Osteoblast (primary cell): ENCODE measurements around the gene CACNA1C. TPM values are rescaled to one million over a fixed set of nuclear protein-coding genes. Genes with fewer than 3 reads are reported as not detected.

ENCODE experiments used
- DNase-seq: peaks from one replicate; pipeline ENCODE4 v3.0.0; 2011; ENCODE audit warnings: low spot score, mixed read lengths; ENCODE audit not compliant: insufficient read length; ENCODE audit errors: missing footprints
- H2AFZ ChIP-seq: 2 replicates; pipeline ENCODE4 v1.6.0; 2011; ENCODE audit warnings: mild to moderate bottlenecking, low read length
- H3K27ac ChIP-seq: 2 replicates; pipeline ENCODE4 v1.5.1; 2011; ENCODE audit warnings: mild to moderate bottlenecking, low read depth, low read length, moderate library complexity
- H3K27me3 ChIP-seq: 2 replicates; pipeline ENCODE4 v1.6.0; 2012; ENCODE audit warnings: mild to moderate bottlenecking, control low read depth, inconsistent platforms, low read length, moderate library complexity; ENCODE audit not compliant: insufficient read depth
- H3K36me3 ChIP-seq: 2 replicates; pipeline ENCODE4 v1.5.1; 2011; ENCODE audit warnings: mild to moderate bottlenecking, low read length, control low read depth, moderate library complexity; ENCODE audit not compliant: insufficient read depth
- H3K4me1 ChIP-seq: 2 replicates; pipeline ENCODE4 v1.5.1; 2011; ENCODE audit warnings: mild to moderate bottlenecking, low read length, control low read depth, moderate library complexity; ENCODE audit not compliant: insufficient read depth
- H3K4me2 ChIP-seq: 2 replicates; pipeline ENCODE4 v1.6.0; 2011; ENCODE audit warnings: mild to moderate bottlenecking, low read length; ENCODE audit not compliant: insufficient read depth
- H3K4me3 ChIP-seq: fragments of 200-600 bp; sonication (generic); 3 replicates; pipeline ENCODE4 v1.5.1; 2012; ENCODE audit warnings: mild to moderate bottlenecking, low read length, inconsistent platforms; ENCODE audit not compliant: insufficient read depth
- H3K79me2 ChIP-seq: 2 replicates; pipeline ENCODE4 v1.6.0; 2012; ENCODE audit warnings: mild to moderate bottlenecking, low read length, control low read depth, inconsistent platforms; ENCODE audit not compliant: insufficient read depth
- H3K9me3 ChIP-seq: 2 replicates; pipeline ENCODE4 v1.5.1; 2011; ENCODE audit warnings: low read depth, low read length, control low read depth
- H4K20me1 ChIP-seq: 2 replicates; pipeline ENCODE4 v1.6.0; 2012; ENCODE audit warnings: mild to moderate bottlenecking, low read length, control low read depth; ENCODE audit not compliant: insufficient read depth
- total RNA-seq: library from RNA; depleted of rRNA; stranded (reverse); fragments of >200 nt; gene quantifications from 2 replicates; pipeline ENCODE4 v1.2.3, GENCODE V29; 2012
- TF ChIP-seq, protein P1 (sequence below): IDR thresholded peaks from 2 replicates; pipeline ENCODE4 v1.5.1; 2011; ENCODE audit warnings: mild to moderate bottlenecking, low read depth, low read length, moderate library complexity; ENCODE audit errors: extremely low read depth

Gene CACNA1C
- total RNA-seq, 1 donor = 19.2 TPM

DNA sequence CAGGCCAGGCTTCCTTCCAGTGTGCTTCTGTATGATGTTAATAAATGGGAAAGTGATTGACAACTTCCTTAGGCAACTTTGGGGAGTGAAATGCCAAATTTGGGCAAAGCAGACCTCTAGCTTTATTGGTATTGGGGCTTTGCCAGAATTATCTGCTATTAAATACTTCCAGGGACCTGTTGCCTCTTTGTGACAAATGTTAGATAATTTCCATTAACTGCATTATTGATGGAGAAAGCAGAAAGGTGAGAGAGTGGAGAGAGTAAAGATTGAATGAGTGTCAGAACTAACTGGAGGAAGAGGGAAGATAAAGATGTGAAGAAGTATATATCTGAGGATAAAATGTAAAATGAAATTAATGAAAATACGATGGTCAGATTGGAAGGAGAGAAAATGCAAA is 94.5 kb downstream of the CACNA1C start:
- no peak overlapping the region for H3K4me3 ChIP-seq
- H3K36me3 ChIP-seq = no peaks in the 10 kb centered on the region
- H3K27ac ChIP-seq = no peak overlapping the region
- no peak overlapping the region for H3K4me2 ChIP-seq
- no peak for DNase-seq
- H4K20me1 ChIP-seq = no peaks in the 10 kb centered on the region
- no peak overlapping the region for H2AFZ ChIP-seq
- H3K4me1 ChIP-seq = peaks cover 9% of the 10 kb centered on the region
- peaks cover 13% of the 10 kb centered on the region for H3K79me2 ChIP-seq
- no peaks in the 10 kb centered on the region for H3K27me3 ChIP-seq
- TF ChIP-seq, protein P1, sequence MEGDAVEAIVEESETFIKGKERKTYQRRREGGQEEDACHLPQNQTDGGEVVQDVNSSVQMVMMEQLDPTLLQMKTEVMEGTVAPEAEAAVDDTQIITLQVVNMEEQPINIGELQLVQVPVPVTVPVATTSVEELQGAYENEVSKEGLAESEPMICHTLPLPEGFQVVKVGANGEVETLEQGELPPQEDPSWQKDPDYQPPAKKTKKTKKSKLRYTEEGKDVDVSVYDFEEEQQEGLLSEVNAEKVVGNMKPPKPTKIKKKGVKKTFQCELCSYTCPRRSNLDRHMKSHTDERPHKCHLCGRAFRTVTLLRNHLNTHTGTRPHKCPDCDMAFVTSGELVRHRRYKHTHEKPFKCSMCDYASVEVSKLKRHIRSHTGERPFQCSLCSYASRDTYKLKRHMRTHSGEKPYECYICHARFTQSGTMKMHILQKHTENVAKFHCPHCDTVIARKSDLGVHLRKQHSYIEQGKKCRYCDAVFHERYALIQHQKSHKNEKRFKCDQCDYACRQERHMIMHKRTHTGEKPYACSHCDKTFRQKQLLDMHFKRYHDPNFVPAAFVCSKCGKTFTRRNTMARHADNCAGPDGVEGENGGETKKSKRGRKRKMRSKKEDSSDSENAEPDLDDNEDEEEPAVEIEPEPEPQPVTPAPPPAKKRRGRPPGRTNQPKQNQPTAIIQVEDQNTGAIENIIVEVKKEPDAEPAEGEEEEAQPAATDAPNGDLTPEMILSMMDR = no peak
- H3K9me3 ChIP-seq = no peaks in the 10 kb centered on the region

DNA sequence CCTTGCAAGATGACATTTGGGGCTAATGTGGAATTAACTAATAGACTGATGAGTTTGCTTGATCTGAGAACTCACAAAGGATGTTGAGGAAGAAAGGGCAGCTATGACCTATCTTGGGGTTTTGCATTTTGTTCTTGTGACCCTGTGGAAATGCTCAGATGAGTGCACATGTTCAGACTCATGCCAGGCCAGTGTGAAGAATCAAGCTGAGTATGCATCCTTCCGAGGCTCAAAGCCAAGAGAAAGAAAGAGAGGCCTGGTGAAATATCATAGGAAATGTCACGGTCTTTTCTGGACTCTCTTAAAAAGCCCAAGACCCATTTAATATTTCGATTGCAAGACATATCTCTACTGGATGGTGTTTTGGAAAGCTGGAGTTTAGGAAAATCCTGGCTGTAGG is 96.3 kb downstream of the CACNA1C start:
- Histone ChIP-seq H3K9me3 (no peaks in the 10 kb centered on the region), H3K4me2 (no peak overlapping the region), H4K20me1 (no peaks in the 10 kb centered on the region), H3K4me3 (no peak overlapping the region), H3K36me3 (no peaks in the 10 kb centered on the region), H3K27ac (no peak overlapping the region), H3K4me1 (peaks cover 17% of the 10 kb centered on the region), H3K27me3 (no peaks in the 10 kb centered on the region), H3K79me2 (peaks cover 10% of the 10 kb centered on the region), H2AFZ (no peak overlapping the region)
- TF ChIP-seq, protein P1 = no peak
- peak; percentile 68 for DNase-seq

DNA sequence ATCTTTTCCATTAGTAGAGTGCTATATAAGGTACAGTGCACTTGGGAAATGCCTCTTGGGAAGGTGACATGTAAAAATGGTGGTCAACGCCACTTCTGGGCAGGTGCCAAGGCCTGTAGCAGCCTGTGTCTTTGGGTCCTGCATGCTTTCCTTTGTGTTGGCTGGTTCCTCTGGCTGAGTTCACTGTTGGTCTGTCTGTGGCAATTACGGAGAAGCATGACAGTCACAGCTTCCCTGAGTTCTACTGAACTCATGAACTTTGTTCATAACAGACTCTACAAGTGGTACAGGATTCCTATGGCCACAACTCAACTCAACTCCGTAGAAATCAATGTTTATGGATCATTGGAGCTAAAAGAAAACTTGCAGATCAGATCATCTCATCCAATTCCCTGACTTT is 98.0 kb downstream of the CACNA1C start:
- Histone ChIP-seq H3K36me3 (no peaks in the 10 kb centered on the region), H3K27ac (no peak overlapping the region), H3K9me3 (no peaks in the 10 kb centered on the region), H4K20me1 (no peaks in the 10 kb centered on the region), H3K4me2 (no peak overlapping the region), H3K79me2 (peaks cover 17% of the 10 kb centered on the region), H3K4me1 (peaks cover 18% of the 10 kb centered on the region), H3K27me3 (no peaks in the 10 kb centered on the region), H3K4me3 (no peak overlapping the region), H2AFZ (no peak overlapping the region)
- DNase-seq = no peak
- TF ChIP-seq, protein P1 = no peak

DNA sequence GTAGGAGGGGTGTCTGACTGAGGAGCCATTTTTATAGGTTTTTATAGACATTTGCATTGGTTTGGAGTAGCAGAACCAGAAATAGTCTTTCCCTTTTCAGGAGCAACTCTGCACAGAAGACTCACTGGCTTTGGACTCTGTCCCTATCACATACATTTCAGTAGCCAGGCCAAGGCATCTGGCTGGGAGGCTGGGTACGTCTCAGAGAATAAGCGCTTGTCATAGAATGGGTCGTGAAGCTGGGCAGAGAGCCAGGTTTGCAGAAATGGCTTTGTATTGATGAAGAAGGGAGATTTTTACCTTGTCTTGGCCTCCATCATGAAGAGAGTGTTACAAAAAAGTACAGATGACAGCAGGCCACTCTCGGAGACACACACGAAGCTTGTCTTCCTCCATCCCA is 98.6 kb downstream of the CACNA1C start:
- no peaks in the 10 kb centered on the region for H4K20me1 ChIP-seq
- H3K4me2 ChIP-seq = no peak overlapping the region
- TF ChIP-seq, protein P1 = no peak
- H3K9me3 ChIP-seq = no peaks in the 10 kb centered on the region
- H3K79me2 ChIP-seq = peaks cover 17% of the 10 kb centered on the region
- no peak overlapping the region for H2AFZ ChIP-seq
- H3K27ac ChIP-seq = no peak overlapping the region
- peaks cover 18% of the 10 kb centered on the region for H3K4me1 ChIP-seq
- no peak overlapping the region for H3K4me3 ChIP-seq
- no peaks in the 10 kb centered on the region for H3K27me3 ChIP-seq
- H3K36me3 ChIP-seq = no peaks in the 10 kb centered on the region
- no peak for DNase-seq
